ENCODE results near the gene LIG1.

Gene LIG1

DNA sequence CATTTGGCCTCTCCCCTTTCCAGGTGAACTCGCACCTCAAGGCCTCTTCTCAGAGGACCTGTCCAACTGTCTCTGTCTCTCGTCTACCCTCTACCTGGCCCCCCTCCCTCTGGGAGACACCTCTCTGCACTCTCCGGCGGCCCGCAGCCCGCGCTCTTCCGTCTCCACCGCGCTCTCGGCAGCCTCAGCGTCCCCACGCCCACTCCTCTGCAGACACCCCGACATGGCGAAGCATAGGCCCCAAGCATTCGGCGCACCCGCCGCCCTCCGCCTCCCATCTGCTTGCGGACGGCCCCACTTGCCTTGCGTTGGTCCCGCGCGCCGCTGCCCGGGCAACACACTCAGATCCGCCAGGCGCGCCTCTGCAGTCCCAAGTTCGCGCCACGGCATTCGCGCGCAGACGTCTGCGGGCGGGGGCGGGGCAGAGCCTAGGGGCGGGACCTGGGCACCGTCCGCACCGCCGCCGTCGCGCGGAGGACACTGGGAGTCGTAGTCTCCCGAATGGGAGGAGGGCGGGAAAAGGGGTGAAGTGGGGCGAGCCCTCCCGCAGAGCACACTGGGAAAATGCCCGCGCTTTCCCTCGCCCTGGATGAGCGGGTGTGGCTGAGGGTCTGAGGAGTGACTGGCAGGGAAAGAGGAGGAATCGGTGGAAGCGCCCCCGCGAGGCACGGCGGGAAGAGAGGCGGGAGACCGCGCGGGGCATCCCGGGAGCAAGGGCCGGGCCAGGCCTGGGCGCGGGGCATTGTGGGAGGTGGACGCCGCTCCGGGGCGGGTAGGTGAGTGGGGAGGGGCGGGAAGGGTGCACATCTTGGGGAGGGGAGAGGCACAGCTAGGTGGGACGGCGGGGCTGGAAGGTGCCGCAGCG lies at the start of gene LIG1, which contains the start of gene ZSWIM9:
LIG1 (minus strand) TSS at position 406 of the 865 bp plus-strand sequence. CDS start 4,778 bp downstream, outside the sequence.
ZSWIM9 (plus strand) TSS at position 742 of the 865 bp plus-strand sequence. CDS start 1,123 bp downstream, outside the sequence.
- peak within 1 kb of the TSS; percentile 81 for H3K27ac ChIP-seq
- DNase-seq (ENCODE audit: low read depth, low spot score), result peak; percentile 76

GRCh38 chr19:48218997-48219396 lies 48.9 kb upstream of the LIG1 start:
- no peak for DNase-seq (ENCODE audit: low read depth, low spot score)
- no peak overlapping the region for H3K27ac ChIP-seq

DNA sequence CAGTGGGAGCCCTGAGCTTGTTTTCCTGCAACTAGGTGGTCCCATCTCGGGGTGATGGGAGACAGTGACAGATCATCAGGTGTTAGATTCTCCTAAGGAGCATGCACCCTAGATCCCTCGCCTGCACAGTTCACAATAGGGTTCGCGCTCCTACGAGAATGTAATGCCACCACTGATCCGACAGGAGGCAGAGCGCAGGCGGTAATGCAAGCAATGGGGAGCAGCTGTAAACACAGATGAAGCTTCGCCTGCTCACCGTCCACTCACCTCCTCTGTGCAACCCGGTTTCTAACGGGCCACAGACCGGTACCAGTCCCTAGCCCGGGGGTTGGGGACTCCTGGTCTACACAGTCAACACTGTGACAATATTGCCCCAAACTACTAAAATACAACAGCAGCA lies 46.8 kb upstream of the LIG1 start:
- DNase-seq (ENCODE audit: low read depth, low spot score), result no peak
- H3K27ac ChIP-seq, result no peak overlapping the region

GRCh38 chr19:48213959-48214358 lies 43.8 kb upstream of the LIG1 start:
- H3K27ac ChIP-seq, result no peak overlapping the region

DNA sequence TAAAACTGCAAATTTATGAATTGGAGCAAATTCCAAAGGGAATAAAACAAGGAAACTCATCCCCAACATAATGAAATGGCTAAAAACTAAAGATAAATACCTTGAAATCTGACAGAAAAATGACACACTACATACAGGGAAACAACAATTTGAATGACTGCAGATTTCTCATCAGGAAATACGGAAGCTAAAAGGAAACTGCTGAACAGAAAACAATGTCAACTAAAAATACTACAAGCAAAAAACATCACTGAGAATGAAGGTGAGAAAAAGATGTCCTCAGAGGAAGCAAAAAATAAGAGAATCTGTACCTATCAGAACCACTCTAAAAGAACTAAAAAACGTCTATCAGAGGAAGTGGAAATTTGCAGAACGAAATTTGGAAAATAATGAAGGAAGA lies 39.9 kb upstream of the LIG1 start:
- no peak overlapping the region for H3K27ac ChIP-seq
- DNase-seq (ENCODE audit: low read depth, low spot score), result no peak

More at GRCh38 chr19:48213959-48214358, 43.8 kb upstream of the LIG1 start:
- no peak for DNase-seq (ENCODE audit: low read depth, low spot score)

GRCh38 chr19:48206397-48207093 lies 36.4 kb upstream of the LIG1 start:
- no peak for DNase-seq (ENCODE audit: low read depth, low spot score)
- H3K27ac ChIP-seq, result no peak overlapping the region

DNA sequence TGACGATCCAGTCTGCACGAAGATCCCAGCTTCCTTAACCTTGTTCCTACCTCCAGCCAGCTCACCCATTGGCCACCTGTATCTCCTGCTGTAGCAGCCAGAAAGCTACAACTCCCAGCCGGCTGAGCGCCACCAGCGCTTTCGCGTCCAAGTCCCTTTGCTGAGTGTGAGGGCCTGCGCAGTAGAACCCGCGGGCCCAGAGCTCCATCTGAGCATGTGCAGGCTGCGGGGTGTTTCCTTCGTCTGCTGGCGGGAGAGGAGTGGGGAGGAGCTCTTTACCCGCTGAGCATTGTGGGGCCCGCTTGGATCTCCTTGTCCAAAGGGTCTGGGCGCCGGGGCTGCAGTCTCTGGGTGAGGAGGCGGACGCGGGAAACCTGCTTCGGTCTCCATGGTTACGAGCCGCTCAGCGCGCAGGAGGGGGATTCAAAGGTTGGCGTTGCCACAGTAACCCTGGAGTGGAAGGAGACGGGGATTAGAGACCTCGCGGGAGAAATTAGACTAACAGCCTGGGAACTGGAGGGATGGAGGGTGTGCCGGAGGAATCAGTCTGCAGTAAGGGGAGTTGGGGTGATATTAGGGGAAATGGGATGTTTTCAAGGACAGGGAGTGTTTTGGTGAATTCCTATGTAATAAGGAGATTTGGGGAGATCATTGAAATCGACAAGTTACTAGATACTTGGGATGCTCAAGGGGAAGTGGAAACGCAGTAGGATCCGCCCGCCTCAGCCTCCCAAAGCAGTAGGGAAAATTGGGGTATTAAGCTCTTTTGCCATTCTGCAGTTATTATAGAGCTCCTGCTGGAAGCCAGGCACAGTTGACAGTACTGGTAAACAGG lies 33.9 kb upstream of the LIG1 start:
- DNase-seq (ENCODE audit: low read depth, low spot score), result peak; percentile 90

DNA sequence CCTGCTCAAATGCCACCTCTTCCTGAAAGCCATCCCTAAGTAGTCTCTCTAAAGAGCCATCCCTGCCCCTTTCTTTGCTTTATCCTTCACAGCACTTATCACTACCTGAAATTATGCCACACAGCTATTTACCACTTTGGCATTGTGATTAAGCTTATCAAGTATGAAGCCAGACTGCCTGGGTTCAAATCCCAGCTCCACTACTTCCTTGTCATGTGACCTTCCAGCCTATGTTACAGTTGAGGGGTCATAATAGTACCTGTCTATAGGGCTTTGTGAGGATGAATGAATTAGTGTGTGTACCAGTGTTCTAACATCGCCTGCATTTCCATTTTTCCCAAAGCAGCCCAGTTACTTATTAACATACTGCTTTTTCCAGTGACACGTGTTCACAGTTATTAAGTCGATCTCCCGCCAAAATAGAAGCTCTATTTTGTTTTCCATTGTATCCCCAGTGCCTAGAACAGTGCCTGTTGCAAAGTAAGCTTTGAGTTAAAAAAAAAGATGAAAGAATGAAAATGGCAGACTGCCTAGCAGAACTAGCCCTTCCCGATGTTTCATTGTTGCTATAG lies 33.2 kb upstream of the LIG1 start:
- peak overlapping the region; percentile 31 for H3K27ac ChIP-seq
- no peak for DNase-seq (ENCODE audit: low read depth, low spot score)

More for the DNA sequence above, 33.9 kb upstream of the LIG1 start:
- peak overlapping the region; percentile 31 for H3K27ac ChIP-seq

DNA sequence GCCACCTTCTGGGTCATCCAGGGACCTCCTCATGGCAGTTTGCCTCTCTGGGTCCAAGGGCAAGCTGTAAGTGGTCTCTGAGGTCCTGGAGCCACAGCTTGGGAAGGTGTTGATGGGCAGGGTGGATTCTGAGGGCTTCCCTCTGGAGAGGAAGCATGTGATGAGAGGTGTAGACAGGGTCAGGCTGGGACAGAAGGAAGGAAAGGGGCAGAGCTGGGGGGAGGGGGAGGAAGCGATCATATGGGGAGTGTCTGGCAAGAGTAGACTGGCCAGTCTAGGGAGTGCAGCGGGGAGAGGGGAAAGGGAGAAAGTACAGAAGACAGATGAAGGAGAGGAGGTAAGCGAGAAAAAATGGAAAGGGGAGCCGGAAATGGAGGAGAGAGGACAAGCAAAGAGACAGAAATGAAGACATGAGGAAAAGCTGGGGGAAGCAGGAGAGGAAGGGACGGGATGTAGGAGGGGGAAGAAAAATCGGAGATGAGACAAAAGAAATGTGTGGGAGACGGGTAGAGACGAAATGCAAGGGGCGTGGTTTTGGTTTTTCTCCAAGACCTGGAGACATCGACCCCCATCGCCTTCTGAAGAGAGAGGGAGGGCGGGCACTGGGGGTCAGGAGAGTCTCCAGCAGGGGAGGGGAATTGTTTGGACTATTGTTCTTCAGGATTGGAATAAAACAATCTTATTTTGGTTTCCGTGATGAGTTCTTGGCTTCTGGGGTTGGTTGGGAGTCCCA lies 27.0 kb upstream of the LIG1 start:
- no peak for DNase-seq (ENCODE audit: low read depth, low spot score)
- H3K27ac ChIP-seq, result no peak overlapping the region

- no peak overlapping the region for H3K27ac ChIP-seq
- no peak for DNase-seq (ENCODE audit: low read depth, low spot score)
These were observed 26.2 kb upstream of the LIG1 start for GRCh38 chr19:48196321-48196763.

GRCh38 chr19:48194844-48195830 lies 25.0 kb upstream of the LIG1 start:
- H3K27ac ChIP-seq, result no peak overlapping the region
- no peak for DNase-seq (ENCODE audit: low read depth, low spot score)

GRCh38 chr19:48194041-48194843 lies 24.1 kb upstream of the LIG1 start:
- DNase-seq (ENCODE audit: low read depth, low spot score), result no peak
- H3K27ac ChIP-seq, result no peak overlapping the region

DNA sequence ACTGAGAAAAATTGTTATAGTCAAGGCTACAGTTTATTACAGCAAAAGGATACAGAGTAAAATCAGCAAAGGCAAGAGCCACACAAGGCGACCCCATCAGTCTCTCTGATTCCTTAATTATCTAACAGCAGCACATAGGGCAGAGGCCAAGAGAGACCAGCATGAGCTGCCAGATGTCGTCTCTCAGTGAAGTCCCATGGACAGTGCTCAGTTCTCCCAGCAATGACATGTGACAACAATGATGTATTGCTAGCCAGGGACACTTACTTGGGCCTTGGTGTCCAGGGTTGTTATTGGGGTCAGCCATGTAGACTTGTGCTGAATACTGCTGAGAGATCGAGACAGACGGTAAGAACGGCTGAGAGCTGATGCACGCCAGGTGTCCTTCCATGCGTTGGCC lies 22.6 kb upstream of the LIG1 start:
- H3K27ac ChIP-seq, result no peak overlapping the region
- DNase-seq (ENCODE audit: low read depth, low spot score), result no peak

DNA sequence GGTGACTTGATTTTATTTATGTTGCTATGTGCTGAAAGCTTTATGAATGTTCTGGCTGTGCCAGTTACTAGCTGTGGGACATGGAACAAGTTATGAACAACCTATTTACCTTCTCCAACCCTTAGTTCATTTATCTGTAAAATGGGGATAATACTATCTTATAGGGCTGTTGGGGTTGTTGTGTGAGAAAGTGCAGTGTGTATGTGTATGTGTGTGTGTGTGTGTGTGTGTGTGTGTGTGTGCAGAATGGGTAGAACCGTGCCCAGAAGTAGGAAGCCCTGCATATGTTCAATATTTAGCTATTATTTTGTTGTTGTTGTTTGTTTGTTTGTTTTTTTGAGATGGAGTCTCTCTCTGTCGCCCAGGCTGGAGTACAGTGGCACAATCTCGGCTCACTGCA lies 20.7 kb upstream of the LIG1 start:
- no peak overlapping the region for H3K27ac ChIP-seq
- DNase-seq (ENCODE audit: low read depth, low spot score), result no peak

- peak; percentile 37 for DNase-seq (ENCODE audit: low read depth, low spot score)
These were observed 20.2 kb upstream of the LIG1 start for GRCh38 chr19:48190288-48190884.

DNA sequence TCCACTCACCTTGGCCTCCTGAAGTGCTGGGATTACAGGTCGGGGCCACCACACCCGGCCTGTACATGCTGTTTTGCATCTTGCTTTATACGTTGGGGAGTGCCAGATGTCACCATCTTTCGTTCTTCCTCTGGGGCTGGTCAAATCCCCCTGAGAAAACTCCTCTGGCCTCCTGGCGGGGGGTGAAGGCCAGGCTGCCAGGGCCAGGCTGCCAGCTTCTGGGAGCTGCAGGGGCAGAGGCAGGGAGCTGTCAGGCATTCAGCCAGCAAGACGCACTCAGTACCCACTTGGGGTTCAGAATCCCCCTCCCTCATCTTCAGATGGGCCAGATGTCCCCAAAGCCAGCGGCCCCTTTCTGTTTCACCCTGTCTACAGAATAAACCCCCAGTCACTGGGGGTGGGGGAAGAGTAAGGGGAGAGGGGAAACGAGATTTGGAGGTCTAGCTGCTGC lies 16.4 kb upstream of the LIG1 start:
- no peak overlapping the region for H3K27ac ChIP-seq
- DNase-seq (ENCODE audit: low read depth, low spot score), result no peak

More at GRCh38 chr19:48190288-48190884, 20.2 kb upstream of the LIG1 start:
- no peak overlapping the region for H3K27ac ChIP-seq

- no peak overlapping the region for H3K27ac ChIP-seq
These were observed 15.9 kb upstream of the LIG1 start for GRCh38 chr19:48186015-48186414.

More at GRCh38 chr19:48186015-48186414, 15.9 kb upstream of the LIG1 start:
- DNase-seq (ENCODE audit: low read depth, low spot score), result no peak
